Measurements from ENCODE around the gene KLHDC9. TPM values are rescaled to one million over a fixed set of nuclear protein-coding genes. Genes with fewer than 3 reads are reported as not detected.

The KLHDC9 gene
- total and polyA plus RNA-seq, 2 donors from 2014 or later = 21.9 to 32.2 TPM

DNA sequence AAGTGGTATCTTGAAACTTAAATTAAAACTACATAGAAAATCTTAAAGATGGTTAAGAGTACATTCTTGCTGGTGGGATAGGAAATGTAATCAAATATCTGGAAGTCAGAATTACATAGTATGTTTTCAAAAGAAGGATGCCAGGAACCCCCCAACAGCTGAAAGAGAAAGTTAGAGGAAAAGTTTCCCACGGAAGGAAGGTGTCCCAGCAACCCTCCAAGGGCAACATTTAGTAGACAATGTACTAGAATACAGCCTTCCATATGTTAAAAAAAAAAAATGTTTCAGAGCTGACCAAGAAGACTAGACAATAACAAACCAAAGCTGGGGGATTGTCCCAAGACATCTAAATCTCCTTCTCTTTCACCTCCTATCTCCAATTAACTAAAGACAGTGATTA lies 32.1 kb downstream of the KLHDC9 start:
- DNase-seq (no peak), FAIRE-seq (no peak)
- peaks cover 3 to 25% (median 11%) of the 10 kb centered on the region in 3 donors for H3K4me1 ChIP-seq (ENCODE audit: control insufficient read depth in 2 of 3, insufficient read depth in 2 of 3, low read depth in 1 of 3, low read length in 3 of 3)
- no peaks in the 10 kb centered on the region for H3K9me3 ChIP-seq (ENCODE audit: control insufficient read depth in 2 of 3, insufficient read depth in 1 of 3, low read length in 3 of 3)
- TF ChIP-seq, protein P1, sequence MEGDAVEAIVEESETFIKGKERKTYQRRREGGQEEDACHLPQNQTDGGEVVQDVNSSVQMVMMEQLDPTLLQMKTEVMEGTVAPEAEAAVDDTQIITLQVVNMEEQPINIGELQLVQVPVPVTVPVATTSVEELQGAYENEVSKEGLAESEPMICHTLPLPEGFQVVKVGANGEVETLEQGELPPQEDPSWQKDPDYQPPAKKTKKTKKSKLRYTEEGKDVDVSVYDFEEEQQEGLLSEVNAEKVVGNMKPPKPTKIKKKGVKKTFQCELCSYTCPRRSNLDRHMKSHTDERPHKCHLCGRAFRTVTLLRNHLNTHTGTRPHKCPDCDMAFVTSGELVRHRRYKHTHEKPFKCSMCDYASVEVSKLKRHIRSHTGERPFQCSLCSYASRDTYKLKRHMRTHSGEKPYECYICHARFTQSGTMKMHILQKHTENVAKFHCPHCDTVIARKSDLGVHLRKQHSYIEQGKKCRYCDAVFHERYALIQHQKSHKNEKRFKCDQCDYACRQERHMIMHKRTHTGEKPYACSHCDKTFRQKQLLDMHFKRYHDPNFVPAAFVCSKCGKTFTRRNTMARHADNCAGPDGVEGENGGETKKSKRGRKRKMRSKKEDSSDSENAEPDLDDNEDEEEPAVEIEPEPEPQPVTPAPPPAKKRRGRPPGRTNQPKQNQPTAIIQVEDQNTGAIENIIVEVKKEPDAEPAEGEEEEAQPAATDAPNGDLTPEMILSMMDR (IDR thresholded peaks at IDR 0.05; ENCODE audit: borderline replicate concordance, extremely low read depth, insufficient read depth) = no peak
- no peak overlapping the region for H3K27ac ChIP-seq (ENCODE audit: low read depth in 2 of 2, low read length in 2 of 2)
- H3K4me3 ChIP-seq (ENCODE audit: low read length in 3 of 3) = no peak overlapping the region
- intact Hi-C loops (cut with DNase I) = no loop called here
- peaks cover 4 to 27% (median 14%) of the 10 kb centered on the region in 3 donors for H3K36me3 ChIP-seq (ENCODE audit: control insufficient read depth in 2 of 3, insufficient read depth in 3 of 3, low read length in 3 of 3)
- no peak overlapping the region for H3K9ac ChIP-seq (ENCODE audit: low read length in 3 of 3)
- H3K27me3 ChIP-seq (ENCODE audit: control insufficient read depth, insufficient read depth, low read length) = no peaks in the 10 kb centered on the region

DNA sequence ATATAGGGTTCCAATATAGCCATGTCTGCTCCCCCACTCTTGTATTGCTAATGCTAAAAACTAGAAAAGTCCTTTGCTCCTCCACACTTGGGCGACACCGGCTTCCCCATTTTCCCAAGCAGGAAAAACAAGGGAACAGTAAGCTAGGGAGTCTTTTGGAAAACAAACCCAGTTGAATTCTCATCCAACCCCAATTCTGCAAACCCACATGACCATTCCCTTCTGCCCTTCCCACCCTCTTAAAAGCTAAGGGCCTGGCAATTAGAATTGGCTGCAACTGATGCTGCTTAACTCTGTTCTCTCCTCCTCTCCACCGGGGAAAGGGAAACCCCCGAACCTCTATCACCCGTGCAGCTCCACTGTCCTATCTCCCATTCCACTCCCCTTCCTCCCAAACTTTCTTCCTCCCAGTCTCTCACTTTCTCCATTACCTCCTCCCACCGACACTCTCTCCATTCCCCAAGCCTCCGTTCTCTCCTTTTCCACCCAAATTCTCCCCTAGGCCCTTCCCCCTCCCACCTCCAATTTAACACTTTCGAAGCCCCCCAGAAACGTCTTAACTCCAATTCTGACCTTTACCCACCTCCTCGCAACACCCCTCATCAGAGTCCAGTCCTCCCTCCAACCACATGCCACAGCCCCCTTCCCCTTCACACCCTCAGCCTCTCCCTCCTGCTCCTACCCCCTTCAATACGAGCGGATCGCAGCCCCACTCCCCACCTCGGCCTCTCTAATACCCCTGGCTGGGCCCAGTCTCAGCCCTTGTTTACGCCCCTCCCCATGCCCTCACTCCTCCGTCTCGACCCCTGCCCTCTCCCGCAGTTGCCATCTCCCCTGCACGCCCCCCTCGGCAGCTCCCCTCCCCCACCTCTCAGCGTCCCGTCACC lies 33.6 kb downstream of the KLHDC9 start:
- Histone ChIP-seq H3K4me1 (ENCODE audit: control insufficient read depth in 2 of 3, insufficient read depth in 2 of 3, low read depth in 1 of 3, low read length in 3 of 3) (peaks cover 3 to 25% (median 11%) of the 10 kb centered on the region in 3 donors), H3K4me3 (ENCODE audit: low read length in 3 of 3) (peak overlapping the region; percentile 84 to 96 (median 93)), H3K36me3 (ENCODE audit: control insufficient read depth in 2 of 3, insufficient read depth in 3 of 3, low read length in 3 of 3) (peaks cover 4 to 23% (median 11%) of the 10 kb centered on the region in 3 donors), H3K9ac (ENCODE audit: low read length in 3 of 3) (peak overlapping the region; percentile 83 to 93 (median 91)), H3K9me3 (ENCODE audit: control insufficient read depth in 2 of 3, insufficient read depth in 1 of 3, low read length in 3 of 3) (no peaks in the 10 kb centered on the region), H3K27me3 (ENCODE audit: control insufficient read depth, insufficient read depth, low read length) (no peaks in the 10 kb centered on the region), H3K27ac (ENCODE audit: low read depth in 2 of 2, low read length in 2 of 2) (peak overlapping the region; percentile 96 to 99)
- peak in 1 of 5 donors; percentile 42 for DNase-seq
- FAIRE-seq = no peak
- intact Hi-C loops (cut with DNase I) = no loop called here
- TF ChIP-seq, protein P1 (IDR thresholded peaks at IDR 0.05; ENCODE audit: borderline replicate concordance, extremely low read depth, insufficient read depth) = no peak

DNA sequence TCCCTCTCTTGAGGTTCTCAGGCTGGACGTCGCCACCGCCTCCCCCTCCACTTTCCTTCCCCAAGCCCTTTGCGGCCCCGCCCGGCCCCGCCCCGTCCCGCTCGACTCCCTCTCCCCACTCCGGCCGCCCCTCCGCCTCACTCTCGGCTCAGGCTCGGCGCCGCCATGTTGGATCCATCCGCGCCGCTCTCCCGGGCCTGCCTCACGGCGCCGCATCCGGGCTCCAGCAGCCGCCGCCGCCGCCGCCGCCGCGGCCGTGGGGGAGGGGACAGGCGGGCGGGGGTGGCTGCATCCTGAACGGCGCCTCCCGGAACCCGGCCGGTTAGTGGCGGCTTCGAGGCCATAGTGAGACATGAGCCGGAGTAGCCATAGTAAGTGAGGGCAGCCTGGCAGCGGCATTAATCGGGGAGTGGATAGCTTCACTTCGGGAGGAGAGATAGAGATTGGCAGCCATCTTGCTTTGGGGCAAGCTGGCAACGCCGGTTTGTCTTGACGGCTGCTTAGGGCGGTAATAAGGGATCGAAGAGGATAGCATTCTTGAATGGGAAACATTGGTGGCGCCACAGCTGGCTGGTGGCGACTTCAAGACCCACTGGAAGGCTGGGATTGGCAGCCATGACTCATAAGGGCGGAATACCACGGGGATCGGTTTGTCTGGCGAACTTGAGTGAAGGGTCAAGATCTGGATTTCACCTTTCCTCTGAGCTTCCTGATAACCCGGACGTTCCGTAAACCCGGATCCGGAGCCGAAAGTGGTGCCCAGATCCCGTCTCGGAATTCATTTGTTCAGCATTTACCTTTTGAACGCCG lies 34.5 kb downstream of the KLHDC9 start, which contains the start of gene DEDD:
Gene DEDD, minus strand, starts transcription at position 258 of the 810 bp plus-strand sequence. CDS start 8,205 bp downstream, outside the sequence.
- Histone ChIP-seq H3K36me3 (ENCODE audit: control insufficient read depth in 2 of 3, insufficient read depth in 3 of 3, low read length in 3 of 3) (peaks cover 0 to 15% (median 8%) of the 10 kb centered on the region in 3 donors), H3K27ac (ENCODE audit: low read depth in 2 of 2, low read length in 2 of 2) (peak within 1 kb of the TSS; percentile 96 to 99), H3K27me3 (ENCODE audit: control insufficient read depth, insufficient read depth, low read length) (no peaks in the 10 kb centered on the region), H3K4me3 (ENCODE audit: low read length in 3 of 3) (peak within 1 kb of the TSS; percentile 94 to 96 (median 94)), H3K9ac (ENCODE audit: low read length in 3 of 3) (peak within 1 kb of the TSS; percentile 93 to 97 (median 96)), H3K9me3 (ENCODE audit: control insufficient read depth in 2 of 3, insufficient read depth in 1 of 3, low read length in 3 of 3) (no peaks in the 10 kb centered on the region), H3K4me1 (ENCODE audit: control insufficient read depth in 2 of 3, insufficient read depth in 2 of 3, low read depth in 1 of 3, low read length in 3 of 3) (peaks cover 3 to 19% (median 9%) of the 10 kb centered on the region in 3 donors)
- FAIRE-seq (peak; percentile 39), DNase-seq (peak; percentile 96 to 98 (median 97))
- intact Hi-C loops (cut with DNase I) = no loop called here
- TF ChIP-seq, protein P1 (IDR thresholded peaks at IDR 0.05; ENCODE audit: borderline replicate concordance, extremely low read depth, insufficient read depth) = no peak
